HUES64 (cell line): ENCODE results near the gene DNAJC17.

ENCODE experiments used
- H3K27ac ChIP-seq: 2 replicates; pipeline ENCODE4 v1.7.0; 2013; ENCODE audit warnings: low read depth, low read length, inconsistent platforms
- H3K27me3 ChIP-seq: 2 replicates; pipeline ENCODE4 v1.6.1; 2013; ENCODE audit warnings: mild to moderate bottlenecking, low read length; ENCODE audit not compliant: insufficient read depth
- H3K36me3 ChIP-seq: 2 replicates; pipeline ENCODE4 v1.6.1; 2013; ENCODE audit warnings: mild to moderate bottlenecking, low read length; ENCODE audit not compliant: insufficient read depth
- H3K4me1 ChIP-seq: 2 replicates; pipeline ENCODE4 v1.6.1; 2013; ENCODE audit warnings: mild to moderate bottlenecking, low read length, moderate library complexity; ENCODE audit not compliant: insufficient read depth
- H3K4me3 ChIP-seq: 2 replicates; pipeline ENCODE4 v1.5.1; 2013; ENCODE audit warnings: mild to moderate bottlenecking, low read length, moderate library complexity
- H3K9ac ChIP-seq: 2 replicates; pipeline ENCODE4 v1.6.1; 2013; ENCODE audit warnings: mild to moderate bottlenecking, low read depth, low read length
- H3K9me3 ChIP-seq: 2 replicates; pipeline ENCODE4 v1.6.1; 2013; ENCODE audit warnings: low read depth, low read length; ENCODE audit not compliant: insufficient read depth
- WGBS: fragments of 150-250, 120-280 bp; methylation state at CpG from one replicate; pipeline ENCODE4 v1.1.7; 2013; ENCODE audit warnings: missing lambda C conversion rate; 5-methylcytosine and 5-hydroxymethylcytosine counted together

DNAJC17 gene

GRCh38 chr15:40807888-40808461, 702 bp upstream of the DNAJC17 start:
- WGBS, result 48% methylated on average over 19 of the region's 19 CpGs
- H3K27me3 ChIP-seq, result no peaks in the 10 kb centered on the region
- peaks cover 7% of the 10 kb centered on the region; the same call in 1 of the 2 replicates for H3K4me1 ChIP-seq
- H3K4me3 ChIP-seq, result peak overlapping the region; percentile 94
- peaks cover 7% of the 10 kb centered on the region; the same call in 1 of the 2 replicates for H3K36me3 ChIP-seq
- H3K9ac ChIP-seq, result peak overlapping the region; percentile 51; the same call in 1 of the 2 replicates
- no peaks in the 10 kb centered on the region for H3K9me3 ChIP-seq
- H3K27ac ChIP-seq, result no peak overlapping the region

DNA sequence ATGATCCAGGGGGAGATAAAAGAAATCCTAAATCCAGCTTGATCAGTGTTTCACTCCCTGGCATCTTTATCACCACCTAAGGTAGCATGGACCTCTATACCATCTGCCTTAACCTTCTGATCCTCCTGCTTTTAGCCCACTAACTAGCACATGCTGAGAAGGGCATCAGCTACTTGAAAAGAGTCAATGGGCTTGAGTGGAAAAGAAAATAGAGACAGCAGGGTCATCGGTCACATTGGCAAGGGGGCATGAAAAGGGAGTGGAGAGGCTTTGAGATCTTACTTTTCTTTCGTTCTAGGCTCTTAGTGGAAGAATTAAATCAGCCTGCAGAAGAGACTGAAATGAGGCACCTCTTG, 623 bp downstream of the DNAJC17 start:
- Histone ChIP-seq H3K27me3 (no peaks in the 10 kb centered on the region), H3K9me3 (no peaks in the 10 kb centered on the region)
- WGBS, result 9% methylated on average over 2 of the region's 2 CpGs

DNA sequence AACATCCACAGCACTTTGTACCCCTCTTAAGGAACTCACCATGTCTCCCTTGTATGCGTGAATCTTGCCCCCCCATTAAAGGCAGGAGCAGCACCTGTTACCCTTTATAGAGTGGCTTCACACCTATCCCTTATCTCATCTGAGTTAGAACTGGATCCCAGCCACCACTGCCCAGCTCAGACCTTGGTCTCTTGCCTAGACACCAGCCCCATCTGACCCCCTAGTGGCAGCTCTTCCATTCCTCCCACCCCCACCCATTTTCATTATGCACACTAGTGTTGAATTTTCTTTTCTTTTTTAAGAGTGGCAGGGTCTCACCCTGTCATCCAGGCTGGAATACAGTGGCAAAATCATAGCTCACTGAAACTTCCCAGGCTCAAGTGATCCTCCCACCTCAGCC, 3.6 kb downstream of the DNAJC17 start:
- H3K27me3 ChIP-seq, result no peaks in the 10 kb centered on the region
- no peaks in the 10 kb centered on the region for H3K36me3 ChIP-seq
- no peak overlapping the region for H3K4me3 ChIP-seq
- peaks cover 13% of the 10 kb centered on the region for H3K4me1 ChIP-seq
- H3K27ac ChIP-seq, result no peak overlapping the region
- H3K9ac ChIP-seq, result no peak overlapping the region
- WGBS, result 91% methylated on average over 1 of the region's 1 CpG
- no peaks in the 10 kb centered on the region for H3K9me3 ChIP-seq

More for the DNA sequence above, 623 bp downstream of the DNAJC17 start:
- Histone ChIP-seq H3K4me1 (peaks cover 7% of the 10 kb centered on the region; the same call in 1 of the 2 replicates), H3K36me3 (0 out of 2 replicates have a peak, but pooled peaks cover 4% of the 10 kb centered on the region), H3K4me3 (peak overlapping the region; percentile 94), H3K27ac (no peak overlapping the region), H3K9ac (peak overlapping the region; percentile 75; the same call in 1 of the 2 replicates)

DNA sequence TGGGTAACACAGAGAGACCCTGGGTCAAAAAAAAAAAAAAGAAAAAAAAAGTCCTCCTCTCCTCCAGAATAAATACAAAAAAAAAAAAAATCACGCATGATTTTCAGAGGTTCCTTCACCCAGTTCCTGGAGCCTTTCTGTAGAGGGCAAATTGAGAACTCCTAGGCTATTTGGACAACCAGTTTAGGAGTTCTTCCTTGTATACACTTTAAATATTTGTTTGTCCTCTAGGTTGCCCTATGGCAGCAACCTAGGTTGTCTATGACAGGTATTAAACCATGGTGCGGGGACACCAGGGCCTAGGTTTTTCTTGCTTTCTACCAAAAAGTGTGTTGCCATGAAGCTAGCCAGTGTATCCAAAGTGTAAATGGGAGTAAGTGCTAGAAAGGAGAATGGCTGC, 4.2 kb downstream of the DNAJC17 start:
- no peak overlapping the region for H3K27ac ChIP-seq
- no peaks in the 10 kb centered on the region for H3K36me3 ChIP-seq
- no peak overlapping the region for H3K9ac ChIP-seq
- H3K4me1 ChIP-seq, result peaks cover 12% of the 10 kb centered on the region
- no peaks in the 10 kb centered on the region for H3K27me3 ChIP-seq
- no peak overlapping the region for H3K4me3 ChIP-seq
- H3K9me3 ChIP-seq, result no peaks in the 10 kb centered on the region
- WGBS, result 94% methylated on average over 2 of the region's 2 CpGs

GRCh38 chr15:40799523-40799922, 7.8 kb downstream of the DNAJC17 start:
- Histone ChIP-seq H3K4me3 (no peak overlapping the region), H3K4me1 (peaks cover 17% of the 10 kb centered on the region), H3K9ac (no peak overlapping the region), H3K27ac (no peak overlapping the region), H3K9me3 (no peaks in the 10 kb centered on the region), H3K27me3 (no peaks in the 10 kb centered on the region), H3K36me3 (no peaks in the 10 kb centered on the region)
- WGBS, result 85% methylated on average over 3 of the region's 3 CpGs

- Histone ChIP-seq H3K9ac (no peak overlapping the region), H3K27me3 (no peaks in the 10 kb centered on the region), H3K27ac (no peak overlapping the region), H3K36me3 (peaks cover 7% of the 10 kb centered on the region; the same call in 1 of the 2 replicates), H3K4me3 (no peak overlapping the region), H3K4me1 (peaks cover 17% of the 10 kb centered on the region), H3K9me3 (no peaks in the 10 kb centered on the region)
- WGBS, result 98% methylated on average over 4 of the region's 5 CpGs
These were observed 10.8 kb downstream of the DNAJC17 start for GRCh38 chr15:40796512-40796911.

DNA sequence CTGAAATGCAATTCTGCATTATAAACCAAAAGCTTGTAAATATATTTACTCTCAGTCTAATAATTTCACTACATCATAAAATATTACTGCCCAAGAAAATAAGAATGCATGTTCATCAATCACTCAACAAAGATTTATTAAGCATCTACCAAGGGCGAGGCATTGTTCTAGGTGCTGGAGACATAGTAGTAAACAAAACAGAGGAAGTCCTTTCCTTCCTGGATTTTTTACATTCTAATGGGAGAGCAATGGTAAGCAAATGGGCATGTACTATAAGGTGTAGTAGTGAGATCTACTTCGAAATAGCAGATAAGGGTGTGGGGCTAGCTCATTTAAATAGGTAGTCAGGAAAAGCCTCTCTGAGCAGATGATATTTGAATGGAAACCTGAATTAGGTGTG, 11.2 kb downstream of the DNAJC17 start:
- Histone ChIP-seq H3K27ac (no peak overlapping the region), H3K4me1 (peaks cover 17% of the 10 kb centered on the region)
- WGBS, result 69% methylated on average over 2 of the region's 2 CpGs

GRCh38 chr15:40793216-40793989, 13.9 kb downstream of the DNAJC17 start:
- no peaks in the 10 kb centered on the region for H3K27me3 ChIP-seq
- no peak overlapping the region for H3K4me3 ChIP-seq
- peaks cover 7% of the 10 kb centered on the region; the same call in 1 of the 2 replicates for H3K36me3 ChIP-seq
- H3K27ac ChIP-seq, result no peak overlapping the region
- no peaks in the 10 kb centered on the region for H3K9me3 ChIP-seq
- H3K9ac ChIP-seq, result no peak overlapping the region
- peaks cover 12% of the 10 kb centered on the region; the same call in 1 of the 2 replicates for H3K4me1 ChIP-seq
- 93% methylated on average over 8 of the region's 9 CpGs for WGBS

More for the DNA sequence above, 11.2 kb downstream of the DNAJC17 start:
- Histone ChIP-seq H3K36me3 (peaks cover 7% of the 10 kb centered on the region; the same call in 1 of the 2 replicates), H3K27me3 (no peaks in the 10 kb centered on the region), H3K9ac (no peak overlapping the region), H3K4me3 (no peak overlapping the region), H3K9me3 (no peaks in the 10 kb centered on the region)

DNA sequence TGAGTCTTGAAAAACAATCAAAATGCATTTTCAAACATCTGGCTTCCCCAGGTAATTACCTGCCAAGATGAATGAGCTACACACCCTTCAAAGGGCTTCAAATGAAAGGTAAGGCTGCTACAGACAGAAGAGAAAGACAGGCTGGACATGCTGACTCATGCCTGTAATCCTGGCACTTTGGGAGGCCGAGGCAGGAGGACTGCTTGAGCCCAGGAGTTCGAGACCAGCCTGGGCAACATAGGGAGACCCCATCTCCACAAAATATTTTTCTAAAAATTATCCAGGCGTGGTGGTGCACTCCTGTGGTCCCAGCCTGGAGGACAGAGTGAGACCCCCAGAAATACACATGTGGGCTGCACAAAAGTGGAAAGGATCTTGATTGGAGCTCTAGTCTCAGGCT, 14.9 kb downstream of the DNAJC17 start:
- Histone ChIP-seq H3K36me3 (peaks cover 7% of the 10 kb centered on the region; the same call in 1 of the 2 replicates), H3K4me3 (no peak overlapping the region), H3K9me3 (no peaks in the 10 kb centered on the region), H3K27me3 (no peaks in the 10 kb centered on the region), H3K4me1 (peaks cover 19% of the 10 kb centered on the region), H3K27ac (no peak overlapping the region), H3K9ac (no peak overlapping the region)
- 91% methylated on average over 3 of the region's 3 CpGs for WGBS

DNA sequence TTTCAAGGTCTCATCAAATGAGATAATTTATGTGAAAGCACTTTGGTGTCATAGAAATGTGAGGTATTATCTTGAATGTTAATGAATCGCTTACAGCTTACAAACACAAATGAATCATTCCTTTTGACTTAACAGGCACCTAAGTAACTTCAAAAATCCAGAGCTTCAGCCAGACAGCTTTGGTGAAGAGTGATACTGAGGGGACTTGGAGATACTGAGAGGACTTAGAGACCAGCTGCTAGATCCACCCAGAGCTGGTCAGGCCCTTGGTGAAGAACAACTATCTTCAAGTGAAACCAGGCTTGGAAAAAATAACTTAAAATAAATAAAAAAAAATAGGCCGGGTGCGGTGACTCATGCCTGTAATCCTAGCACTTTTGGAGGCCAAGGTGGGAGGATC, 16.6 kb downstream of the DNAJC17 start:
- no peaks in the 10 kb centered on the region for H3K9me3 ChIP-seq
- H3K27ac ChIP-seq, result no peak overlapping the region
- H3K9ac ChIP-seq, result no peak overlapping the region
- WGBS, result 93% methylated on average over 2 of the region's 3 CpGs
- peaks cover 24% of the 10 kb centered on the region for H3K4me1 ChIP-seq
- no peaks in the 10 kb centered on the region for H3K27me3 ChIP-seq
- H3K36me3 ChIP-seq, result peaks cover 7% of the 10 kb centered on the region; the same call in 1 of the 2 replicates
- H3K4me3 ChIP-seq, result no peak overlapping the region

DNA sequence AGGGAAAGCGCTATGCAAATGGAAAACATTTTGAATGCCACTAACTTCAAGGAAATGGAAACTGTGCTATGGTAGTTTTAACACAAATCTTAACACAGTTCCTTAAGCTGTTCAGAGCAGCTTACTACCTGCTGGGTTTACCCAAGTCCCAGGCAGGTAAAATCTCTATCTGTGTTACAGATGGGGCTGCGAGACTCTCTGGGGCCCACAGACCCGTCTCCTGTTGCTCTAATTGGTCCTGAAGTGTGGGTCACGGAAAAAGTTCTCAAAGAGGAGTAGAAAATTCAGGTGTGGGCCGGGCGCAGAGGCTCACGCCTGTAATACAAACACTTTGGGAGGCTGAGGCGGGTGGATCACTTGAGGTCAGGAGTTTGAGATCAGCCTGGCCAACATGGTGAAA, 17.3 kb downstream of the DNAJC17 start:
- Histone ChIP-seq H3K4me1 (peaks cover 30% of the 10 kb centered on the region), H3K36me3 (peaks cover 7% of the 10 kb centered on the region; the same call in 1 of the 2 replicates), H3K9ac (no peak overlapping the region), H3K4me3 (no peak overlapping the region), H3K27ac (no peak overlapping the region), H3K9me3 (no peaks in the 10 kb centered on the region), H3K27me3 (no peaks in the 10 kb centered on the region)
- WGBS, result 90% methylated on average over 8 of the region's 8 CpGs
